HepG2 (cell line): ENCODE results near the gene ISLR. TPM values are rescaled to one million over a fixed set of nuclear protein-coding genes. Genes with fewer than 3 reads are reported as not detected.

Experiments used
- ATAC-seq: fragments of 200-7000 bp; cut with Tn5 transposase; 3 replicates; pipeline ENCODE4 v1.9.1; 2020; ENCODE audit warnings: mild to moderate bottlenecking, moderate library complexity
- BruUV-seq: library from RNA; stranded (reverse); fragments of 400-500 nt; replicated peaks from 2 replicates; lab custom pipeline; 2021; lab: Mats Ljungman, UMichigan
- CTCF ChIA-PET: fragments of 300-600 bp; formaldehyde crosslinking; extraction: SDS; loops from one replicate; lab custom pipeline; 2021; ENCODE audit warnings: low total read pairs, inconsistent platforms, low intra/inter-chr PET ratio; lab: Yijun Ruan, JAX
- POLR2A ChIA-PET: fragments of 350-600 bp; sonication (Branson Sonifier 250); formaldehyde crosslinking; loops from one replicate; lab custom pipeline; 2020; ENCODE audit warnings: antibody characterized with exemption, inconsistent platforms; lab: Yijun Ruan, JAX
- DNase-seq: peaks from one replicate; pipeline ENCODE4 v3.0.0-alpha.2; 2015; ENCODE audit warnings: low spot score
- FAIRE-seq: peaks from 3 replicates; lab custom pipeline; 2011; peaks lifted over from hg19 to GRCh38; lab: Jason Lieb, UNC
- H2AFZ ChIP-seq: one replicate; pipeline ENCODE4 v1.6.1; 2011; ENCODE audit warnings: low read length, inconsistent platforms
- H3K27ac ChIP-seq: fragments of 300-600 bp; 3 replicates; pipeline ENCODE4 v1.8.0; 2011; ENCODE audit warnings: mixed run types, mild to moderate bottlenecking, mixed read lengths, low read length, inconsistent platforms; ENCODE audit not compliant: insufficient read depth; ENCODE audit errors: extremely low read length
- H3K27me3 ChIP-seq, 2 experiments: fragments of 200-600 bp in 1 of 2; 2 replicates in 1 of 2; 3 replicates in 1 of 2; pipeline versions ENCODE4 v1.6.0 to v1.8.0; 2011; ENCODE audit warnings: low read length in 2 of 2, mild to moderate bottlenecking in 2 of 2, moderate library complexity in 2 of 2, inconsistent platforms in 1 of 2; ENCODE audit not compliant: insufficient read depth in 2 of 2, control insufficient read depth in 1 of 2
- H3K36me3 ChIP-seq, 2 experiments: fragments of 200-600 bp in 1 of 2; replicated peaks in 1 of 2; 2 replicates in 1 of 2; 3 replicates in 1 of 2; pipeline versions ENCODE4 v1.5.1 to v1.8.0; 2011; ENCODE audit warnings: low read length in 2 of 2, inconsistent platforms in 1 of 2; ENCODE audit not compliant: insufficient read depth in 2 of 2, control insufficient read depth in 1 of 2
- H3K4me1 ChIP-seq: 2 replicates; pipeline ENCODE4 v1.5.1; 2012; ENCODE audit warnings: low read length, inconsistent platforms; ENCODE audit not compliant: insufficient read depth
- H3K4me2 ChIP-seq: 2 replicates; pipeline ENCODE4 v1.6.0; 2011; ENCODE audit warnings: low read depth, low read length, inconsistent platforms
- H3K4me3 ChIP-seq, 3 experiments: fragments of 200-600 bp in 1 of 3; sonication (generic), shearing (Covaris generic) in 1 of 3; replicated peaks in 1 of 3; 2 replicates each; pipeline ENCODE4 v1.5.1; 2011 to 2016; ENCODE audit warnings: low read length in 3 of 3, inconsistent platforms in 2 of 3, low read depth in 2 of 3, mild to moderate bottlenecking in 2 of 3, control low read depth in 1 of 3, mixed read lengths in 1 of 3; ENCODE audit not compliant: insufficient read depth in 1 of 3
- H3K79me2 ChIP-seq: one replicate; pipeline ENCODE4 v1.6.1; 2011; ENCODE audit warnings: low read length, inconsistent platforms; ENCODE audit not compliant: insufficient read depth
- H3K9ac ChIP-seq: 2 replicates; pipeline ENCODE4 v1.6.0; 2011; ENCODE audit warnings: mild to moderate bottlenecking, low read depth, low read length, inconsistent platforms; ENCODE audit not compliant: insufficient read depth
- H3K9me3 ChIP-seq: 2 replicates; pipeline ENCODE4 v1.5.1; 2012; ENCODE audit warnings: mild to moderate bottlenecking, low read length
- H4K20me1 ChIP-seq: 2 replicates; pipeline ENCODE4 v1.6.0; 2011; ENCODE audit warnings: inconsistent platforms, mild to moderate bottlenecking, low read length, moderate library complexity; ENCODE audit not compliant: insufficient read depth
- HDAC1 ChIP-seq: sonication (generic); formaldehyde crosslinking; IDR thresholded peaks from 2 replicates; pipeline ENCODE4 v1.5.1; 2020; ENCODE audit warnings: mild to moderate bottlenecking, missing genetic modification reagents
- IRF2 ChIP-seq: IDR thresholded peaks from 2 replicates; pipeline ENCODE4 v1.6.1; 2018; ENCODE audit warnings: missing genetic modification reagents, missing compliant biosample characterization
- SNAPC2 ChIP-seq: sonication (generic); formaldehyde crosslinking; IDR thresholded peaks from 2 replicates; pipeline ENCODE4 v1.8.1; 2022; ENCODE audit warnings: mild to moderate bottlenecking, missing genetic modification reagents
- SOX6 ChIP-seq, 2 experiments: fragments of 450-650 bp in 1 of 2; sonication (generic) in 1 of 2; formaldehyde crosslinking in 1 of 2; IDR thresholded peaks; 2 replicates each; pipeline versions ENCODE4 v1.4.0 to v1.6.1; 2017 to 2020; ENCODE audit warnings: antibody characterized with exemption in 1 of 2, mild to moderate bottlenecking in 1 of 2, missing genetic modification reagents in 1 of 2
- TEAD2 ChIP-seq: sonication (generic); formaldehyde crosslinking; IDR thresholded peaks from 2 replicates; pipeline ENCODE4 v1.9.0; 2021; ENCODE audit warnings: missing genetic modification reagents
- TP53 ChIP-seq: sonication (generic); formaldehyde crosslinking; conservative IDR thresholded peaks from 2 replicates; pipeline ENCODE4 v1.4.0; 2020; ENCODE audit warnings: missing genetic modification reagents
- ZNF589 ChIP-seq: sonication (generic); formaldehyde crosslinking; conservative IDR thresholded peaks from 2 replicates; pipeline ENCODE4 v1.8.0; 2022; ENCODE audit warnings: mild to moderate bottlenecking, moderate library complexity, missing genetic modification reagents
- WGBS: methylation state at CpG from one replicate; pipeline ENCODE4 v1.1.6; 2017; ENCODE audit warnings: low lambda C conversion rate; 5-methylcytosine and 5-hydroxymethylcytosine counted together
- in situ Hi-C: cut with HindIII; loops from 2 replicates; pipeline ENCODE4 v1.10.0; 2017; ENCODE audit warnings: low pct_unique_long_range_greater_than_20kb; ENCODE audit not compliant: extremely low pct_ligation_motif_present
- intact Hi-C: fragments of 100-400 bp; cut with micrococcal nuclease; formaldehyde crosslinking; loops from one replicate; pipeline ENCODE4 v1.10.0; 2022; ENCODE audit not compliant: unreplicated experiment
- polyA plus RNA-seq, 8 experiments: library from polyadenylated mRNA; depleted of rRNA in 3 of 8; stranded (reverse) in 7 of 8; unstranded in 1 of 8; fragments of >200 nt; fragmentation: Illumina TruSeq in 4 of 8; extraction: Trizol in 4 of 8; gene quantifications; 2 replicates each; pipeline versions ENCODE4 v1.2.1 to v1.2.3, GENCODE V29; 2011 to 2016; ENCODE audit warnings: low read depth in 4 of 8, missing spikeins in 1 of 8, mixed read lengths in 1 of 8; ENCODE audit not compliant: insufficient read depth in 1 of 8
- total RNA-seq, 5 experiments: library from RNA; depleted of rRNA; stranded (reverse); fragments of >200 nt; fragmentation: Illumina TruSeq; extraction: Trizol; gene quantifications; 2 replicates each; pipeline ENCODE4 v1.2.3, GENCODE V29; 2016; ENCODE audit warnings: low read depth in 1 of 5
- TF ChIP-seq, protein P1 (sequence below): sonication (generic); formaldehyde crosslinking; IDR thresholded peaks from 2 replicates; pipeline ENCODE4 v1.4.0; 2020; ENCODE audit warnings: missing genetic modification reagents, borderline replicate concordance
- TF ChIP-seq, protein P2 (sequence below): sonication (generic); formaldehyde crosslinking; IDR thresholded peaks from 2 replicates; pipeline ENCODE4 v1.4.0; 2020; ENCODE audit warnings: missing genetic modification reagents

ISLR gene
- total and polyA plus RNA-seq, 2 of the 13 experiments (the other 11 are each of a cell fraction or from before 2014, with no cell fraction given): not detected

DNA sequence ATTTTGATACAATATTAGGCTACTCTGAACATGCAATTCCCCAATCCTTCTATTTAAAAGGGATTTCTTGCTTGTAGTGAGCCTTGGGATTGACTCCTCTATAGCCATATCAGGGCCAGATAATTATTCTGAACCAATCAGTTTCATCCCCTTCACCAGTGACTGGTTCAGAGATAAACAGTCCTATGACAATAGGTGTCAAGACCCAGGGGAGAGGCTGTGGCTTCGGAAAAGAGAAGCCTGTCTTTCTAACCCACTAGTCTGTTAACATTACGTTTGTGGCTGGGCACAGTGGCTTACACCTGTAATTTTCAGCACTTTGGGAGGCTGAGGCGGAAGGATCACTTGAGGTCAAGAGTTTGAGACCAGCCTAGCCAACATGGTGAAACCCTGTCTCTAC lies 49.3 kb upstream of the ISLR start:
- Histone ChIP-seq H3K9me3 (no peaks in the 10 kb centered on the region), H3K9ac (no peak overlapping the region), H3K36me3 (no peaks in the 10 kb centered on the region), H3K4me1 (no peaks in the 10 kb centered on the region), H3K27me3 (peaks cover 4 to 26% of the 10 kb centered on the region in 2 experiments; a peak in 3 of 5 replicates), H3K4me2 (no peak overlapping the region), H3K4me3 (no peak overlapping the region), H4K20me1 (0 out of 2 replicates have a peak, but pooled peaks cover 2% of the 10 kb centered on the region), H3K27ac (no peak overlapping the region), H3K79me2 (no peaks in the 10 kb centered on the region), H2AFZ (no peak overlapping the region)
- DNase-seq (no peak), FAIRE-seq (no peak), ATAC-seq (no peak)
- WGBS: 6% methylated on average over 3 of the region's 3 CpGs
- ChIA-PET POLR2A (no interaction called here), CTCF (no interaction called here)
- BruUV-seq: no TSS peak
- intact Hi-C loops: no loop called here
- TF ChIP-seq HDAC1 (CRISPR knock-in tag) (no peak), SNAPC2 (CRISPR knock-in tag) (no peak), TEAD2 (CRISPR knock-in tag) (no peak), ZNF589 (no peak), SOX6 (IDR thresholded peaks at IDR 0.05) (no peak), SOX6 (CRISPR knock-in tag; IDR thresholded peaks at IDR 0.05) (no peak), TP53 (CRISPR knock-in tag) (no peak), IRF2 (CRISPR knock-in tag) (no peak)
- TF ChIP-seq, protein P1, sequence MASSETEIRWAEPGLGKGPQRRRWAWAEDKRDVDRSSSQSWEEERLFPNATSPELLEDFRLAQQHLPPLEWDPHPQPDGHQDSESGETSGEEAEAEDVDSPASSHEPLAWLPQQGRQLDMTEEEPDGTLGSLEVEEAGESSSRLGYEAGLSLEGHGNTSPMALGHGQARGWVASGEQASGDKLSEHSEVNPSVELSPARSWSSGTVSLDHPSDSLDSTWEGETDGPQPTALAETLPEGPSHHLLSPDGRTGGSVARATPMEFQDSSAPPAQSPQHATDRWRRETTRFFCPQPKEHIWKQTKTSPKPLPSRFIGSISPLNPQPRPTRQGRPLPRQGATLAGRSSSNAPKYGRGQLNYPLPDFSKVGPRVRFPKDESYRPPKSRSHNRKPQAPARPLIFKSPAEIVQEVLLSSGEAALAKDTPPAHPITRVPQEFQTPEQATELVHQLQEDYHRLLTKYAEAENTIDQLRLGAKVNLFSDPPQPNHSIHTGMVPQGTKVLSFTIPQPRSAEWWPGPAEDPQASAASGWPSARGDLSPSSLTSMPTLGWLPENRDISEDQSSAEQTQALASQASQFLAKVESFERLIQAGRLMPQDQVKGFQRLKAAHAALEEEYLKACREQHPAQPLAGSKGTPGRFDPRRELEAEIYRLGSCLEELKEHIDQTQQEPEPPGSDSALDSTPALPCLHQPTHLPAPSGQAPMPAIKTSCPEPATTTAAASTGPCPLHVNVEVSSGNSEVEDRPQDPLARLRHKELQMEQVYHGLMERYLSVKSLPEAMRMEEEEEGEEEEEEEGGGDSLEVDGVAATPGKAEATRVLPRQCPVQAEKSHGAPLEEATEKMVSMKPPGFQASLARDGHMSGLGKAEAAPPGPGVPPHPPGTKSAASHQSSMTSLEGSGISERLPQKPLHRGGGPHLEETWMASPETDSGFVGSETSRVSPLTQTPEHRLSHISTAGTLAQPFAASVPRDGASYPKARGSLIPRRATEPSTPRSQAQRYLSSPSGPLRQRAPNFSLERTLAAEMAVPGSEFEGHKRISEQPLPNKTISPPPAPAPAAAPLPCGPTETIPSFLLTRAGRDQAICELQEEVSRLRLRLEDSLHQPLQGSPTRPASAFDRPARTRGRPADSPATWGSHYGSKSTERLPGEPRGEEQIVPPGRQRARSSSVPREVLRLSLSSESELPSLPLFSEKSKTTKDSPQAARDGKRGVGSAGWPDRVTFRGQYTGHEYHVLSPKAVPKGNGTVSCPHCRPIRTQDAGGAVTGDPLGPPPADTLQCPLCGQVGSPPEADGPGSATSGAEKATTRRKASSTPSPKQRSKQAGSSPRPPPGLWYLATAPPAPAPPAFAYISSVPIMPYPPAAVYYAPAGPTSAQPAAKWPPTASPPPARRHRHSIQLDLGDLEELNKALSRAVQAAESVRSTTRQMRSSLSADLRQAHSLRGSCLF (CRISPR knock-in tag): no peak
- TF ChIP-seq, protein P2, sequence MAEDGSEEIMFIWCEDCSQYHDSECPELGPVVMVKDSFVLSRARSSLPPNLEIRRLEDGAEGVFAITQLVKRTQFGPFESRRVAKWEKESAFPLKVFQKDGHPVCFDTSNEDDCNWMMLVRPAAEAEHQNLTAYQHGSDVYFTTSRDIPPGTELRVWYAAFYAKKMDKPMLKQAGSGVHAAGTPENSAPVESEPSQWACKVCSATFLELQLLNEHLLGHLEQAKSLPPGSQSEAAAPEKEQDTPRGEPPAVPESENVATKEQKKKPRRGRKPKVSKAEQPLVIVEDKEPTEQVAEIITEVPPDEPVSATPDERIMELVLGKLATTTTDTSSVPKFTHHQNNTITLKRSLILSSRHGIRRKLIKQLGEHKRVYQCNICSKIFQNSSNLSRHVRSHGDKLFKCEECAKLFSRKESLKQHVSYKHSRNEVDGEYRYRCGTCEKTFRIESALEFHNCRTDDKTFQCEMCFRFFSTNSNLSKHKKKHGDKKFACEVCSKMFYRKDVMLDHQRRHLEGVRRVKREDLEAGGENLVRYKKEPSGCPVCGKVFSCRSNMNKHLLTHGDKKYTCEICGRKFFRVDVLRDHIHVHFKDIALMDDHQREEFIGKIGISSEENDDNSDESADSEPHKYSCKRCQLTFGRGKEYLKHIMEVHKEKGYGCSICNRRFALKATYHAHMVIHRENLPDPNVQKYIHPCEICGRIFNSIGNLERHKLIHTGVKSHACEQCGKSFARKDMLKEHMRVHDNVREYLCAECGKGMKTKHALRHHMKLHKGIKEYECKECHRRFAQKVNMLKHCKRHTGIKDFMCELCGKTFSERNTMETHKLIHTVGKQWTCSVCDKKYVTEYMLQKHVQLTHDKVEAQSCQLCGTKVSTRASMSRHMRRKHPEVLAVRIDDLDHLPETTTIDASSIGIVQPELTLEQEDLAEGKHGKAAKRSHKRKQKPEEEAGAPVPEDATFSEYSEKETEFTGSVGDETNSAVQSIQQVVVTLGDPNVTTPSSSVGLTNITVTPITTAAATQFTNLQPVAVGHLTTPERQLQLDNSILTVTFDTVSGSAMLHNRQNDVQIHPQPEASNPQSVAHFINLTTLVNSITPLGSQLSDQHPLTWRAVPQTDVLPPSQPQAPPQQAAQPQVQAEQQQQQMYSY: no peak
- in situ Hi-C loops: no loop called here
